GM12865 (cell line): ENCODE results near the gene ATN1.

Experiments used
- DNase-seq: peaks from one replicate; pipeline ENCODE4 v3.0.0; 2010; ENCODE audit warnings: low read depth
- H3K4me3 ChIP-seq: 2 replicates; pipeline ENCODE4 v1.5.1; 2011; ENCODE audit warnings: mild to moderate bottlenecking, low read depth, low read length, control low read depth
- TF ChIP-seq, protein P1 (sequence below): IDR thresholded peaks from 2 replicates; pipeline ENCODE4 v1.5.1; 2011; ENCODE audit warnings: low read length, control low read depth, low read depth, inconsistent platforms; ENCODE audit not compliant: insufficient read depth; ENCODE audit errors: missing control alignments

Gene ATN1

DNA sequence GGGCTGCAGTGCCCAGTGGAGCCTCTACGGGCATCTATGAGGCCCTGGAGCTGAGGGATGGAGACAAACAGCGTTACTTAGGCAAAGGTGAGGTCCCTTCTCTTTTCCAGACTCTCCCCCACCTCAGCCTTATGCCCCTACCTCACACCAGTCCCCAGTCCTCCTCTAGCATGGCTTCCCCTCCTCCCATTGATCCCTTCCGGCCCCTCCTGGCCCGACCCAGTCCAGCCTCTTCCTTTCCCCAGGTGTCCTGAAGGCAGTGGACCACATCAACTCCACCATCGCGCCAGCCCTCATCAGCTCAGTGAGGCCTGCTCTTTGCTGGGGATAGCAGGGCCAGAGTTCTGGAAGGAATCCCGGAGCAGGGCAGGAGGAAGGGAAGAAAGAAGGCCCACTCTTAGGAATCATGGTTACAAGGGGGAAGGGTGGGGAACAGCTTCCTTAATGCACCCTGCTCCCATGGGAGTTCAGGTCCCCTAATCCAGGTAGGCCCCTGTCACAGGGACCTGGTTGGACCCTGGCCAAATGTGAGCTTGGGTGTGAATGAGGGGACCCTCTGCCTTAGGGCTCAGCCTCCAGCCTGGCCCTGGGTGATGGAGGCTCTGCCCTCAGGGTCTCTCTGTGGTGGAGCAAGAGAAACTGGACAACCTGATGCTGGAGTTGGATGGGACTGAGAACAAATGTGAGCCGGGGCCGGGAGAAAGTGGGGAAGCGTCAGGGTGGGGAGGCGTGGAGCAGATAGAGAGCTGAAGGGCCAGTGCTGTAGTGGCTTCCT is 11.1 kb upstream of the ATN1 start:
- DNase-seq, result no peak
- no peak overlapping the region for H3K4me3 ChIP-seq
- TF ChIP-seq, protein P1, sequence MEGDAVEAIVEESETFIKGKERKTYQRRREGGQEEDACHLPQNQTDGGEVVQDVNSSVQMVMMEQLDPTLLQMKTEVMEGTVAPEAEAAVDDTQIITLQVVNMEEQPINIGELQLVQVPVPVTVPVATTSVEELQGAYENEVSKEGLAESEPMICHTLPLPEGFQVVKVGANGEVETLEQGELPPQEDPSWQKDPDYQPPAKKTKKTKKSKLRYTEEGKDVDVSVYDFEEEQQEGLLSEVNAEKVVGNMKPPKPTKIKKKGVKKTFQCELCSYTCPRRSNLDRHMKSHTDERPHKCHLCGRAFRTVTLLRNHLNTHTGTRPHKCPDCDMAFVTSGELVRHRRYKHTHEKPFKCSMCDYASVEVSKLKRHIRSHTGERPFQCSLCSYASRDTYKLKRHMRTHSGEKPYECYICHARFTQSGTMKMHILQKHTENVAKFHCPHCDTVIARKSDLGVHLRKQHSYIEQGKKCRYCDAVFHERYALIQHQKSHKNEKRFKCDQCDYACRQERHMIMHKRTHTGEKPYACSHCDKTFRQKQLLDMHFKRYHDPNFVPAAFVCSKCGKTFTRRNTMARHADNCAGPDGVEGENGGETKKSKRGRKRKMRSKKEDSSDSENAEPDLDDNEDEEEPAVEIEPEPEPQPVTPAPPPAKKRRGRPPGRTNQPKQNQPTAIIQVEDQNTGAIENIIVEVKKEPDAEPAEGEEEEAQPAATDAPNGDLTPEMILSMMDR, result no peak

DNA sequence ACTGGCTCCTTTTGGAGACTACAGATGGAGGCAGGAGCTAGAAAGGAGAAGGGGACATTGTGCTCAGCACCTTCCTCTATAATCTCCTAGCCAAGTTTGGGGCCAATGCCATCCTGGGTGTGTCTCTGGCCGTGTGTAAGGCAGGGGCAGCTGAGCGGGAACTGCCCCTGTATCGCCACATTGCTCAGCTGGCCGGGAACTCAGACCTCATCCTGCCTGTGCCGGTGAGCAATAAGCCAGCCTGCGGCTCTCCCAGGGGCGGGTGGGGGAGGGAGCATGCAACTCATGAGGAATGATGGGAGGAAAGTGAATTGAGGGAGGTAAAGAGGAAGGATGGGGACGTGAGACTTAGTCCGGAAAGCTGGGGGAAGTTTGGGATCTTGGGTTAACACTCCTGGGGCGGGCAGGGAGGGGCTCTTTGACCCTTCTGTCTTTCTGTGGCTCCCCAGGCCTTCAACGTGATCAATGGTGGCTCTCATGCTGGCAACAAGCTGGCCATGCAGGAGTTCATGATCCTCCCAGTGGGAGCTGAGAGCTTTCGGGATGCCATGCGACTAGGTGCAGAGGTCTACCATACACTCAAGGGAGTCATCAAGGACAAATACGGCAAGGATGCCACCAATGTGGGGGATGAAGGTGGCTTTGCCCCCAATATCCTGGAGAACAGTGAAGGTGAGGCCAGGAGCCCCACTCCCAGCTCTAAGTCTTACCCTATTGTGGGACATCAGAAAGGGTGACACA is 10.1 kb upstream of the ATN1 start:
- TF ChIP-seq, protein P1, result no peak
- no peak overlapping the region for H3K4me3 ChIP-seq
- DNase-seq, result no peak

DNA sequence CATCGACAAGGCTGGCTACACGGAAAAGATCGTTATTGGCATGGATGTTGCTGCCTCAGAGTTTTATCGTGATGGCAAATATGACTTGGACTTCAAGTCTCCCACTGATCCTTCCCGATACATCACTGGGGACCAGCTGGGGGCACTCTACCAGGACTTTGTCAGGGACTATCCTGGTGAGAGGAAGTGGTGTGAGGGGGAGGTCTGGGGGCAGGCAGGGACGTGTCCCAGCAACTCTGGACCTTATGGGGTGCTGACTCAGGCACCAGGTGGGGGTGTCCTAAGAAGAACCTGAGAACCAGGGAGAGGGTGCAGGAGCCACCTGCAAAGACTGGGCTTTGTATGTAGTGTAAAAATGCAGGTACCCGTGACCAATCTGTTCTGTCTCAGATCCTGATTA is 8.2 kb upstream of the ATN1 start:
- TF ChIP-seq, protein P1, result no peak
- H3K4me3 ChIP-seq, result no peak overlapping the region
- DNase-seq, result no peak

DNA sequence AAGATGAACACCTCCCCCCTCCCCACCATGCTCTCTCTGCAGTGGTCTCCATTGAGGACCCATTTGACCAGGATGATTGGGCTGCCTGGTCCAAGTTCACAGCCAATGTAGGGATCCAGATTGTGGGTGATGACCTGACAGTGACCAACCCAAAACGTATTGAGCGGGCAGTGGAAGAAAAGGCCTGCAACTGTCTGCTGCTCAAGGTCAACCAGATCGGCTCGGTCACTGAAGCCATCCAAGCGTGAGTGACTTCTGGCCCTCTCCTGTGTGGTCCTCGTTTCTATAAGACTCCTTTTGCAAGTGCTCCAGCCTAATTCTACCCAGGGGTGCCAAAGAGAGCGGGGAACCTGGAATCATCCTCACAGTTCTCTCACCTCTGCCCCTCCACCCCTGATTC is 6.2 kb upstream of the ATN1 start:
- DNase-seq, result no peak
- H3K4me3 ChIP-seq, result no peak overlapping the region
- TF ChIP-seq, protein P1, result no peak

DNA sequence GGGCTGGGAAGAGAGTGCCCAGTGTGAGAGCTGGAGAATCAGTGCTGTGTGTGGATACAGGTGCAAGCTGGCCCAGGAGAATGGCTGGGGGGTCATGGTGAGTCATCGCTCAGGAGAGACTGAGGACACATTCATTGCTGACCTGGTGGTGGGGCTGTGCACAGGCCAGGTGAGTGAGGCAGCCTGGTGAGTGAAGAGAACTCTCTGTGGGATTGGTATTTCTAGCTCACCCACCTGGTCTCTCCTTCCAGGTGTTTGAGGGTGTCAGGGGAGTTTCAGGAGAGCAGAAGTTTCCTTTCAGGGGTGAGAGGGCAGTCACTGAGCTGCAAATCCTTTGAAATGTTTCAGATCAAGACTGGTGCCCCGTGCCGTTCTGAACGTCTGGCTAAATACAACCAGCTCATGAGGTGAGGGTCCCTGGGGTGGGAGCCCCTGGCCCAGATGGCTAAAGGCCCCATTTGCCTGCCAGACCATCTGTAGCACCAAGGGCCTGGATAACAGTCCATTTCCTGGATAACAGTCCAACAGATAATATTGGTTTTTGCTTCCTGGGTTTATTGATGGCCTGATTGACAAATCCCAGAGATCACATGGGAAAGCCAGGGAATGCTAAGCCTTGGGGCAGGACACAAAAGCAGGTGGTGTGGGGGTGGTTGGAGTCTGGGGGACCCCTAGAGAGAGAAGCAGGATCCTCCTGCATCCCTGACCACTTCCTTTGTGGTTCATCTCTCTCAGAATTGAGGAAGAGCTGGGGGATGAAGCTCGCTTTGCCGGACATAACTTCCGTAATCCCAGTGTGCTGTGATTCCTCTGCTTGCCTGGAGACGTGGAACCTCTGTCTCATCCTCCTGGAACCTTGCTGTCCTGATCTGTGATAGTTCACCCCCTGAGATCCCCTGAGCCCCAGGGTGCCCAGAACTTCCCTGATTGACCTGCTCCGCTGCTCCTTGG is 5.5 kb upstream of the ATN1 start:
- TF ChIP-seq, protein P1, result no peak
- H3K4me3 ChIP-seq, result peak overlapping the region; percentile 5; the same call in 1 of the 2 replicates
- DNase-seq, result peak; percentile 64

DNA sequence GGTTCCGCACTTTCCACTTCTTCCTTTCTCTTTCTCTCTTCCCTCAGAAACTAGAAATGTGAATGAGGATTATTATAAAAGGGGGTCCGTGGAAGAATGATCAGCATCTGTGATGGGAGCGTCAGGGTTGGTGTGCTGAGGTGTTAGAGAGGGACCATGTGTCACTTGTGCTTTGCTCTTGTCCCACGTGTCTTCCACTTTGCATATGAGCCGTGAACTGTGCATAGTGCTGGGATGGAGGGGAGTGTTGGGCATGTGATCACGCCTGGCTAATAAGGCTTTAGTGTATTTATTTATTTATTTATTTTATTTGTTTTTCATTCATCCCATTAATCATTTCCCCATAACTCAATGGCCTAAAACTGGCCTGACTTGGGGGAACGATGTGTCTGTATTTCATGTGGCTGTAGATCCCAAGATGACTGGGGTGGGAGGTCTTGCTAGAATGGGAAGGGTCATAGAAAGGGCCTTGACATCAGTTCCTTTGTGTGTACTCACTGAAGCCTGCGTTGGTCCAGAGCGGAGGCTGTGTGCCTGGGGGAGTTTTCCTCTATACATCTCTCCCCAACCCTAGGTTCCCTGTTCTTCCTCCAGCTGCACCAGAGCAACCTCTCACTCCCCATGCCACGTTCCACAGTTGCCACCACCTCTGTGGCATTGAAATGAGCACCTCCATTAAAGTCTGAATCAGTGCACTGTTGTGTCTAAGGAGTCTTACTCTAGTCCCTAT is 4.6 kb upstream of the ATN1 start:
- no peak overlapping the region for H3K4me3 ChIP-seq
- DNase-seq, result no peak
- TF ChIP-seq, protein P1, result no peak
